Mammary epithelial cell (primary cell): ENCODE results near the gene ALDH3A1.

Experiments used
- CTCF ChIP-seq, 2 donors: IDR thresholded peaks in 1 of 2; conservative IDR thresholded peaks in 1 of 2; 2 replicates each; pipeline ENCODE4 v1.5.1; 2011 to 2012; ENCODE audit warnings: inconsistent platforms in 2 of 2, low read length in 2 of 2, mild to moderate bottlenecking in 2 of 2, control low read depth in 1 of 2, low read depth in 1 of 2; ENCODE audit not compliant: insufficient read depth in 1 of 2; ENCODE audit errors: extremely low read depth in 1 of 2
- EZH2 ChIP-seq: IDR thresholded peaks from 2 replicates; pipeline ENCODE4 v1.6.1; 2012; ENCODE audit warnings: low read length, inconsistent platforms, borderline replicate concordance

- TF ChIP-seq CTCF (conservative IDR thresholded peaks at IDR 0.05 in 1 of 2, IDR thresholded peaks at IDR 0.05 in 1 of 2; ENCODE audit: extremely low read depth in 1 of 2, insufficient read depth in 1 of 2, low read depth in 1 of 2, low read length in 2 of 2): no peak
- no peak for TF ChIP-seq EZH2
Measured at GRCh38 chr17:19769946-19770652, 22.0 kb upstream of the ALDH3A1 start.
